SJSA1 (cell line): ENCODE measurements around the gene PRPSAP2. TPM values are rescaled to one million over a fixed set of nuclear protein-coding genes. Genes with fewer than 3 reads are reported as not detected.
A peak's percentile ranks its signal among the peaks of the same experiment; 100 is the strongest.
"Not testable (repeated sequence)": the region's sequence is repeated elsewhere in the genome, so short reads cannot be mapped to it uniquely, and the experiment has no call there.

Experiments
- DNase-seq, 2 experiments: peaks; one replicate each; pipeline ENCODE4 v3.0.0-alpha.2; 2015 to 2020; ENCODE audit warnings: low spot score in 2 of 2, low read depth in 1 of 2
- H3K27ac ChIP-seq: fragments of 250-450 bp; sonication (Bioruptor Pico); 2 replicates; pipeline ENCODE4 v1.5.1; 2020; ENCODE audit warnings: mild to moderate bottlenecking, moderate library complexity
- H3K27me3 ChIP-seq: fragments of 250-450 bp; sonication (Bioruptor Pico); replicated peaks from 2 replicates; pipeline ENCODE4 v1.5.1; 2020; ENCODE audit warnings: mild to moderate bottlenecking, moderate library complexity
- H3K36me3 ChIP-seq: fragments of 250-450 bp; sonication (Bioruptor Pico); 2 replicates; pipeline ENCODE4 v1.5.1; 2020; ENCODE audit warnings: mild to moderate bottlenecking
- H3K4me1 ChIP-seq: fragments of 250-450 bp; sonication (Bioruptor Pico); replicated peaks from 2 replicates; pipeline ENCODE4 v1.6.1; 2021; ENCODE audit warnings: mild to moderate bottlenecking
- H3K4me3 ChIP-seq: fragments of 250-450 bp; sonication (Bioruptor Pico); 2 replicates; pipeline ENCODE4 v1.5.1; 2020; ENCODE audit warnings: mild to moderate bottlenecking
- H3K9me3 ChIP-seq: fragments of 250-450 bp; sonication (Bioruptor Pico); replicated peaks from 2 replicates; pipeline ENCODE4 v1.5.1; 2020; ENCODE audit warnings: mild to moderate bottlenecking
- total RNA-seq: library from RNA; depleted of rRNA; stranded (reverse); fragments of >200 nt; shearing (Covaris generic); gene quantifications from 2 replicates; pipeline ENCODE4 v1.2.3, GENCODE V29; 2014

The PRPSAP2 gene
- total RNA-seq, 1 experiment from 2014 or later, result 59.9 TPM

GRCh38 chr17:18859256-18859655 lies 1.3 kb downstream of the PRPSAP2 start:
- Histone ChIP-seq H3K9me3 (no peaks in the 10 kb centered on the region), H3K27ac (no peak overlapping the region), H3K27me3 (no peaks in the 10 kb centered on the region), H3K4me1 (peaks cover 24% of the 10 kb centered on the region), H3K4me3 (peak overlapping the region; percentile 87; the same call in 1 of the 2 replicates), H3K36me3 (0 out of 2 replicates have a peak, but pooled peaks cover 2% of the 10 kb centered on the region)
- DNase-seq, result no peak

- Histone ChIP-seq H3K4me3 (no peak overlapping the region), H3K36me3 (0 out of 2 replicates have a peak, but pooled peaks cover 2% of the 10 kb centered on the region), H3K27me3 (no peaks in the 10 kb centered on the region), H3K4me1 (peaks cover 24% of the 10 kb centered on the region), H3K9me3 (no peaks in the 10 kb centered on the region), H3K27ac (no peak overlapping the region)
- DNase-seq, result peak in 1 of 2 experiments; percentile 6
These were observed 2.4 kb downstream of the PRPSAP2 start for GRCh38 chr17:18860161-18860972.

- DNase-seq, result peak in 1 of 2 experiments; percentile 15
- 0 out of 2 replicates have a peak, but pooled peaks cover 2% of the 10 kb centered on the region for H3K36me3 ChIP-seq
- no peaks in the 10 kb centered on the region for H3K9me3 ChIP-seq
- peaks cover 17% of the 10 kb centered on the region for H3K4me1 ChIP-seq
- no peaks in the 10 kb centered on the region for H3K27me3 ChIP-seq
- no peak overlapping the region for H3K4me3 ChIP-seq
- no peak overlapping the region for H3K27ac ChIP-seq
These were observed 4.1 kb downstream of the PRPSAP2 start for GRCh38 chr17:18862011-18862410.

- not testable (repeated sequence) for DNase-seq, H3K27ac ChIP-seq, H3K4me1 ChIP-seq
These were observed 7.1 kb downstream of the PRPSAP2 start for GRCh38 chr17:18864996-18865395.

GRCh38 chr17:18866866-18867813 lies 9.2 kb downstream of the PRPSAP2 start:
- peaks cover 20% of the 10 kb centered on the region for H3K36me3 ChIP-seq
- H3K27ac ChIP-seq, result no peak overlapping the region
- no peaks in the 10 kb centered on the region for H3K9me3 ChIP-seq
- no peak overlapping the region for H3K4me3 ChIP-seq
- peak in 1 of 2 experiments; percentile 6 for DNase-seq
- no peaks in the 10 kb centered on the region for H3K27me3 ChIP-seq
- no peaks in the 10 kb centered on the region for H3K4me1 ChIP-seq

More at GRCh38 chr17:18864996-18865395, 7.1 kb downstream of the PRPSAP2 start:
- peaks cover 16% of the 10 kb centered on the region for H3K36me3 ChIP-seq
- not testable (repeated sequence) for H3K4me3 ChIP-seq, H3K9me3 ChIP-seq, H3K27me3 ChIP-seq

- peaks cover 9% of the 10 kb centered on the region; the same call in 1 of the 2 replicates for H3K4me1 ChIP-seq
- H3K36me3 ChIP-seq, result peaks cover 53% of the 10 kb centered on the region
- H3K27ac ChIP-seq, result no peak overlapping the region
- peak in 1 of 2 experiments; percentile 15 for DNase-seq
- no peaks in the 10 kb centered on the region for H3K27me3 ChIP-seq
- H3K4me3 ChIP-seq, result no peak overlapping the region
- no peaks in the 10 kb centered on the region for H3K9me3 ChIP-seq
These were observed 19.2 kb downstream of the PRPSAP2 start for GRCh38 chr17:18877104-18877645.

GRCh38 chr17:18888766-18889290 lies 30.9 kb downstream of the PRPSAP2 start:
- no peaks in the 10 kb centered on the region for H3K9me3 ChIP-seq
- H3K36me3 ChIP-seq, result peaks cover 30% of the 10 kb centered on the region
- H3K4me1 ChIP-seq, result no peaks in the 10 kb centered on the region
- H3K27ac ChIP-seq, result no peak overlapping the region
- H3K27me3 ChIP-seq, result no peaks in the 10 kb centered on the region
- no peak overlapping the region for H3K4me3 ChIP-seq
- DNase-seq, result no peak

DNA sequence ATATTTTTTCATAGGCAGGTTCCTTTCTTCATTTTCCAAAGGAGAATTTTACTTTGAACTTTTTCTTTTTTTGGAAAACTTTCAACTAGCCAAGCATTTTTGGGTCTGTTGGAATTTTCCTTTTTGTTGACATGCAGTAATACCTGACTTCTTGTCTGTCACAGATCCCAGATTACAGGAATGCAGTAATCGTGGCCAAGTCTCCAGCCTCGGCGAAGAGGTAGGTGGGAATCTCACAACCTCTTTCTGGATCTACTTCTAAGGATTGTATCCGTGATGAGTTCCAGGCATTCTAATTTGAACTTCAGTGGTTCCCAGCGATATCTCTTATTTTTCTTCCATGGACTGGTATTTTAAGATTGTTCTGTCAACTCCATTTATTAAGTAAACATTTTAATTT lies 31.7 kb downstream of the PRPSAP2 start:
- Histone ChIP-seq H3K27me3 (no peaks in the 10 kb centered on the region), H3K4me1 (no peaks in the 10 kb centered on the region), H3K9me3 (no peaks in the 10 kb centered on the region), H3K4me3 (no peak overlapping the region), H3K36me3 (peaks cover 26% of the 10 kb centered on the region), H3K27ac (no peak overlapping the region)
- DNase-seq, result no peak

- Histone ChIP-seq H3K27ac (no peak overlapping the region), H3K4me3 (no peak overlapping the region), H3K4me1 (no peaks in the 10 kb centered on the region), H3K27me3 (no peaks in the 10 kb centered on the region), H3K9me3 (no peaks in the 10 kb centered on the region), H3K36me3 (peaks cover 20% of the 10 kb centered on the region)
- no peak for DNase-seq
These were observed 33.6 kb downstream of the PRPSAP2 start for GRCh38 chr17:18891541-18891940.

GRCh38 chr17:18896146-18896545 lies 38.2 kb downstream of the PRPSAP2 start:
- no peaks in the 10 kb centered on the region for H3K27me3 ChIP-seq
- H3K9me3 ChIP-seq, result no peaks in the 10 kb centered on the region
- DNase-seq, result no peak
- H3K4me1 ChIP-seq, result no peaks in the 10 kb centered on the region
- no peak overlapping the region for H3K27ac ChIP-seq
- H3K36me3 ChIP-seq, result peaks cover 17% of the 10 kb centered on the region
- no peak overlapping the region for H3K4me3 ChIP-seq

DNA sequence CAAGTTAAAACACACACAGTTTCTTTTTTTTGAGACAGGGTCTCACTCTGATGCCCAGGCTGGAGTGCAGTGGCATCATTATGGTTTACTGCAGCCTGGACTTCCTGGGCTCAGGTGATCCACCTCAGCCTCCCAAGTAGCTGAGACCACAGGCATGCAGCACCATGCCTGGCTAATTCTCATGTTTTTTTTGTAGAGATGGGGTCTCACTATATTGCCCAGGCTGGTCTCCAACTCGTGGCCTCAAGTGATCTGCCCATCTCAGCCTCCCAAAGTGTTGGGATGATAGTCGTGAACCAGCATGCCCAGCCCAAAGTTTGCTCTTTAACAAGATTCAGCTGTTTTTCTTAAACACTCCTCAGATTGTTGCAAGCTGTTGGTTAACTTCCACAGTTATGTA lies 39.0 kb downstream of the PRPSAP2 start:
- no peak overlapping the region for H3K27ac ChIP-seq
- no peaks in the 10 kb centered on the region for H3K4me1 ChIP-seq
- H3K4me3 ChIP-seq, result no peak overlapping the region

GRCh38 chr17:18904482-18904881 lies 46.6 kb downstream of the PRPSAP2 start:
- Histone ChIP-seq H3K36me3 (peaks cover 16% of the 10 kb centered on the region), H3K27ac (no peak overlapping the region), H3K27me3 (no peaks in the 10 kb centered on the region), H3K9me3 (no peaks in the 10 kb centered on the region), H3K4me3 (no peak overlapping the region), H3K4me1 (no peaks in the 10 kb centered on the region)
- DNase-seq, result no peak

More for the DNA sequence above, 39.0 kb downstream of the PRPSAP2 start:
- Histone ChIP-seq H3K27me3 (no peaks in the 10 kb centered on the region), H3K9me3 (no peaks in the 10 kb centered on the region), H3K36me3 (peaks cover 13% of the 10 kb centered on the region)
- DNase-seq, result no peak

DNA sequence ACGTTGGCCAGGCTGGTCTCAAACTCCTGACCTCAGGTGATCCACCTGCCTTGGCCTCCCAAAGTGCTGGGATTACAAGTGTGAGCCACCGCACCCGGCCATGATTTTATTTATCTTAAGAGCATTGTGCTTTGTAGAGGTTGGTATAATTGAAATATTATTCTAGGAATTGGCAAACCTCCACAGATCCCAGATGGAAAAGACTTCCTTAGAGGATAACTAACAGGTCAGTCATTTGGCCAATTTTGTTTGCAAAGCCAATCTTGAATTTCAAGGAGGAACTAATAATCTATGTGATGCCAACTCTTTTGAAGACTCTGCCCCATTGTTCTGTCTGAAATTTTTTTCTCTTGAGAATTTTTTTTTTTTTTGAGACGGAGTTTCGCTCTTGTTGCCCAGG lies 47.3 kb downstream of the PRPSAP2 start:
- Histone ChIP-seq H3K9me3 (no peaks in the 10 kb centered on the region), H3K36me3 (peaks cover 16% of the 10 kb centered on the region), H3K4me3 (no peak overlapping the region), H3K27me3 (no peaks in the 10 kb centered on the region), H3K27ac (no peak overlapping the region), H3K4me1 (no peaks in the 10 kb centered on the region)
- no peak for DNase-seq
